HL-60 (cell line): Measurements from ENCODE around the gene TTC13.

ENCODE experiments used
- DNase-seq, 2 experiments: peaks; one replicate each; pipeline ENCODE4 v3.0.0-alpha.2; 2010 to 2020; ENCODE audit warnings: low read depth in 1 of 2, low spot score in 1 of 2
- H3K27ac ChIP-seq: fragments of 250-450 bp; sonication (Bioruptor Pico); replicated peaks from 2 replicates; pipeline ENCODE4 v1.5.1; 2020; ENCODE audit warnings: mild to moderate bottlenecking, moderate library complexity
- H3K27me3 ChIP-seq: fragments of 250-450 bp; sonication (Bioruptor Pico); 2 replicates; pipeline ENCODE4 v1.5.1; 2021; ENCODE audit warnings: mild to moderate bottlenecking, moderate library complexity; ENCODE audit not compliant: insufficient read depth, poor library complexity, severe bottlenecking
- H3K4me3 ChIP-seq: replicated peaks from 2 replicates; pipeline ENCODE4 v1.5.1; 2011; ENCODE audit warnings: mild to moderate bottlenecking, control low read depth, low read length; ENCODE audit not compliant: insufficient read depth
- CTCF ChIP-seq: IDR thresholded peaks from one replicate; pipeline ENCODE4 v1.5.1; 2011; ENCODE audit warnings: low read length, control low read depth, inconsistent platforms; ENCODE audit not compliant: insufficient read depth
- GABPA ChIP-seq: IDR thresholded peaks from 2 replicates; pipeline ENCODE4 v1.6.1; 2012; ENCODE audit warnings: low read depth
- POLR2AphosphoS5 ChIP-seq: IDR thresholded peaks from 2 replicates; pipeline ENCODE4 v1.6.1; 2012; ENCODE audit warnings: low read depth
- REST ChIP-seq: IDR thresholded peaks from 2 replicates; pipeline ENCODE4 v1.6.1; 2012; ENCODE audit warnings: low read depth; ENCODE audit not compliant: insufficient replicate concordance
- SPI1 ChIP-seq: IDR thresholded peaks from 2 replicates; pipeline ENCODE4 v1.6.1; 2012; ENCODE audit warnings: low read depth, mild to moderate bottlenecking, borderline replicate concordance

Gene TTC13

GRCh38 chr1:230857077-230857476 lies 121.6 kb downstream of the TTC13 start:
- no peak for DNase-seq
- Histone ChIP-seq H3K27ac (no peak overlapping the region), H3K27me3 (no peaks in the 10 kb centered on the region), H3K4me3 (no peak overlapping the region)
- no peak for TF ChIP-seq POLR2AphosphoS5
- TF ChIP-seq REST, result no peak
- TF ChIP-seq SPI1, result no peak
- TF ChIP-seq GABPA, result no peak
- no peak for TF ChIP-seq CTCF
